HG03439 (cell line): ENCODE data around the gene WWOX.

Source experiments
- ATAC-seq: cut with Tn5 transposase; IDR thresholded peaks from one replicate; pipeline ENCODE4 v1.9.1; 2021; ENCODE audit warnings: mild to moderate bottlenecking, moderate library complexity; ENCODE audit not compliant: unreplicated experiment

Gene WWOX

GRCh38 chr16:78455861-78456260 is 356.4 kb downstream of the WWOX start:
- no peak for ATAC-seq

GRCh38 chr16:78458588-78458987 is 359.1 kb downstream of the WWOX start:
- ATAC-seq: no peak

GRCh38 chr16:78460428-78460827 is 361.0 kb downstream of the WWOX start:
- ATAC-seq: no peak

GRCh38 chr16:78461087-78461486 is 361.6 kb downstream of the WWOX start:
- ATAC-seq: no peak

- no peak for ATAC-seq
Measured at GRCh38 chr16:78461496-78462287, 362.2 kb downstream of the WWOX start.

GRCh38 chr16:78462288-78463208 is 363.1 kb downstream of the WWOX start:
- ATAC-seq: no peak

- ATAC-seq: no peak
Measured at GRCh38 chr16:78463591-78463990, 364.1 kb downstream of the WWOX start.

GRCh38 chr16:78464833-78465232 is 365.4 kb downstream of the WWOX start:
- no peak for ATAC-seq

GRCh38 chr16:78465730-78466129 is 366.3 kb downstream of the WWOX start:
- ATAC-seq: no peak

GRCh38 chr16:78469787-78470186 is 370.3 kb downstream of the WWOX start:
- no peak for ATAC-seq

GRCh38 chr16:78473031-78473699 is 373.7 kb downstream of the WWOX start:
- ATAC-seq: no peak

GRCh38 chr16:78474762-78475161 is 375.3 kb downstream of the WWOX start:
- ATAC-seq: peak; percentile 67

GRCh38 chr16:78476615-78477014 is 377.2 kb downstream of the WWOX start:
- ATAC-seq: no peak

GRCh38 chr16:78478267-78478861 is 378.9 kb downstream of the WWOX start:
- no peak for ATAC-seq

GRCh38 chr16:78479723-78480122 is 380.3 kb downstream of the WWOX start:
- no peak for ATAC-seq

- ATAC-seq: no peak
Measured at GRCh38 chr16:78480588-78480987, 381.1 kb downstream of the WWOX start.

GRCh38 chr16:78483124-78483992 is 383.9 kb downstream of the WWOX start:
- ATAC-seq: no peak

- no peak for ATAC-seq
Measured at GRCh38 chr16:78484509-78485058, 385.1 kb downstream of the WWOX start.

- no peak for ATAC-seq
Measured at GRCh38 chr16:78485188-78485916, 385.9 kb downstream of the WWOX start.
